ENCODE measurements around the gene FIGNL2.
"Not testable (repeated sequence)": the region's sequence is repeated elsewhere in the genome, so short reads cannot be mapped to it uniquely, and the experiment has no call there.

The FIGNL2 gene

DNA sequence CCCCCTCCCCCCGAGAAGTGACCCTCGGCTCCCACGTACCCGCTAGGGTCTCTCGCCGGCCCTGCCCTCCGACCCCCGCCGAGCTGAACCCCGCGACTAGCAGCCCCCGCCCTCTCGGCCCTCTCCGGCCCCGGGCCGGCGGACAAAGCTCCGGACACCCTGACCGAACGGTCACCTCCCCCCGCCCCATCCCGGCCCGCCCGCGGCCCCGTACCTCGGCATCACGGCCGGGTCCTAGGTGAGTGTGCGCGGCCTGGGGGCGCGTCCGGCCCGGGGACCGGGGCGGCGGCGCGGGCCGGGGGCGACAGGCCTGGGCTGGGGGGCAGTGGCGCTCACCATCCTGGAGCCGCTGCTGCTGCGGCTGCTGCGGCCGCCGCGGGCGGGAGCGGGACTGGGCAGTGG lies at the start of gene FIGNL2:
TSS of gene FIGNL2 (minus strand) at position 393 of the 402 bp plus-strand sequence. CDS start 26,305 bp downstream, outside the sequence.
- DNase-seq (ENCODE audit: low read depth, low spot score): no peak

GRCh38 chr12:51897181-51897580 lies 48.7 kb upstream of the FIGNL2 start:
- DNase-seq (ENCODE audit: low read depth, low spot score): no peak

DNA sequence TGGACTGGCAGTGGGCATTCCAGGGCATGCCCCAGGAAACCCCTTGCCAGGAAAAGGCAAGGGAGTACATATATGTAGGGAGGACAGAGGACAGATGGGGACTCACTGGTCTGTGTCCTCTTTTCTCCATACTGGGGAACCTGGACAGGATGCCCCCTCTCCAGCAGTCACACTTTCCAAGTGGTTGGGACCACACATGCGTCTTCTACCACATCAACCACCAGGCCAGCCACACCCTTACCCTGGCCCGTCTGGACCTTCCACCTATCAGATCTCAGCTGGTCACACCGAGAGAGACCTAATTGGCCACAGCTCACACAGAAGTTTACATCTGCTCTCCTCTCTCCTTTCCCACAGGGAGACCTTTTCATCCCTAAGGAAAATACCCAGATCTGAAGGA lies 47.7 kb upstream of the FIGNL2 start:
- DNase-seq (ENCODE audit: low read depth, low spot score): no peak

GRCh38 chr12:51895378-51896135 lies 47.0 kb upstream of the FIGNL2 start:
- DNase-seq (ENCODE audit: low read depth, low spot score): no peak

GRCh38 chr12:51893786-51894185 lies 45.3 kb upstream of the FIGNL2 start:
- DNase-seq (ENCODE audit: low read depth, low spot score): no peak

DNA sequence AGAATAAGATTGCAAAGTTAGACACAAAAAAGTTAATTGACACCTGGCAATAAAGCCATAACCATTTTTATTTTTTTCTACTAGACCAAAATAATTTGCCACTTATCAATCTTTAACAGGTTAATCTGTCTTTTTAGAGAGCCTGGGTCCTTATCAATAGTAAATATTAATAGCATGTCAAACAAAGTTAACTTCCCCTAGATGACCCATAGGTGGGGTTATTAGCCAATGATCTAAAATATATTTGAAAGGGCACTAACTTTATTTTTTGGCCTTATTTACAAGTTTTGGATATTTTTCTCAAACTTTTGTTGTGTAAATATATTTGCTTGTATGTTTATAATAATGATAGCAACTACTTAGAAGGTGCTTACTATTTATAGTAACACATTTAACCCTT lies 43.3 kb upstream of the FIGNL2 start:
- no peak for DNase-seq (ENCODE audit: low read depth, low spot score)

- no peak for DNase-seq (ENCODE audit: low read depth, low spot score)
Observed at GRCh38 chr12:51890511-51891171, 42.1 kb upstream of the FIGNL2 start.

DNA sequence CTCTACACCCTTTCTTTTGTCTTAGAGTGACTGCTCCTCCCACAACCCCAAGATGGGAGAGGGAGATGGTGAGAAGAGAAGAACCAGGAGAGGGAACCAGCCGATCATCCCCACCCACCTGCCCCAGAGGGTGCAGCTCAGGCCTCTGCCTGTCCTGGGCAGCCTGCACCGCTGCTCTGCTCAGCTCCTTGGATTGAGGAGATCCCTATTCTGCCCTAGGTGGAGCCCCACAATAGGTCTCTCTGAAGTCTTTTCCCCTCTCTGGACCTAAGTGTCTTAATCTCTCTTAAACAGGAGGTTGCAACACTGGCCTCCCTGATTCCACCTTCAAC lies 41.6 kb upstream of the FIGNL2 start:
- no peak for DNase-seq (ENCODE audit: low read depth, low spot score)

GRCh38 chr12:51889216-51890132 lies 41.0 kb upstream of the FIGNL2 start:
- no peak for DNase-seq (ENCODE audit: low read depth, low spot score)

GRCh38 chr12:51888316-51889215 lies 40.0 kb upstream of the FIGNL2 start:
- DNase-seq (ENCODE audit: low read depth, low spot score): no peak

DNA sequence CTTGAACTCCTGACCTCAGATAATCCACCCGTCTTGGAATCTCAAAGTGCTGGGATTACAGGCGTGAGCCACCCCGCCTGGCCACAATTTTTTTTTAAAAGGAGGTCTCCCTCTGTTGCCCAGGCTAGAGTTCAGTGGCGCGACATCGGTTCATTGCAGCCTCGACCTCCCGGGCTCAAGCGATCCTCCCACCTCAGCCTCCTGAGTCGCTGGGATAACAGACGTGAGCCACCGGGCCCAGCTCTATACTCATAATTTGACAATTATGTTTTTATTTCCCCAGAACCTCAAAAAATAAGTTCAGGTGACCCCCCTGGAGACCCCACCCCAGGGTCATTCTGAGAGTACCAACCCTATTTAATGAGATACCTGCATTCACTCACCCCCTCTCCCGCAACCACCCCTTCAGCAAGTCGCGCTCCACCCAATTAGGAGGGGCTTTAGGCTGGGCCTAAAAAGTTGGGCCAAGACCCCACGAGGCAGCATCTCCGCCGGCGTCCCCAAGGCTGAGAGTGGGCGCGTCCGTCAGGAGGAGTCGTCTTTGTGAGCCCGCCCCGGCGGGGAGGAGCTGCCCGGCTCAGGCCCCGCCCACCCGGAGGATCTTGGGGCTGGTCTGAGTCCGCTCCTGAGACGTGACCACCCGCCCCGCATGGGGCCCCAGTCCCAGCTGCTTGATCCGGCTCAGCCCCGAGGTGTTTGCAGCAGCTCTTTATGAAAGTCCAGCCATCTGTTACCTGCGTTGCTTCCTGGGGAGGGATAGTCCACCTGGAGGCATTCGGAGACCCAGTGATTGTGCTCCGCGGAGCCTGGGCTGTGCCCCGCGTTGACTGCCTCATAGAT lies 39.2 kb upstream of the FIGNL2 start, which contains the start of gene ANKRD33:
TSS of gene ANKRD33 (plus strand) at position 628 of the 840 bp plus-strand sequence. CDS start at position 712, 84 bp downstream.
- DNase-seq (ENCODE audit: low read depth, low spot score): no peak

DNA sequence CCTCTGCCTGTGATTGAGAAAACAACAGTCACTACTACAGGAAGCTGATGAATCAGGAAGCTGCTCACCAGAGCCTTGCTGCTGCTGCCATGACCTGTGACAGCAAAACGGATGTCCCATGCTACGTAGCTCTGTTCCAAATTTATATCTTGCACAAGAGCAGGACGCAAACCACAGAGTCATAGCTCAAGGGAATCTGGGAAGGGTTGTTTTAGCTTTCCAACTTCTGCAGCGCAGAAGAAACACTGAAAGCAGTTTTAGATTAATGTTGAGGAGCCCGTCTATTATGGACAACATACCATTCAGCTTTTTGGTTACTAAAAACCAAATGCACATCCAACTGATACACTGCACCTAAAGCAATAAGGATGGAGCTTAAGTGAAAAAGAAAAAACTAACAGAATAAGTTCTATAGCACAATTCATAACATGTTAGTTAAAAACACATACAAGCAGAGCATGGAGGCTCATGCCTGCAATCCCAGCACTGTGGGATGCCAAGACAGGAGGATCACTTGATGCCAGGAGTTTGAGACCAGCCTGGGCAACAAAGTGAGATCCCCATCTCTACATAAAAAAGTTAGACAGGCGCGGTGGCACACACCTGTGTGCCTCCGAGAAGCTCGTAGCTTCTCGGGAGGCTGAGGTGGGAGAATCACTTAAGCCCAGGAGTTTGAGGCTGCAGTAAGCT lies 37.6 kb upstream of the FIGNL2 start:
- DNase-seq (ENCODE audit: low read depth, low spot score): no peak

- DNase-seq (ENCODE audit: low read depth, low spot score): not testable (repeated sequence)
Observed at GRCh38 chr12:51885294-51886020, 36.9 kb upstream of the FIGNL2 start.

GRCh38 chr12:51884676-51885229 lies 36.2 kb upstream of the FIGNL2 start:
- DNase-seq (ENCODE audit: low read depth, low spot score): no peak

DNA sequence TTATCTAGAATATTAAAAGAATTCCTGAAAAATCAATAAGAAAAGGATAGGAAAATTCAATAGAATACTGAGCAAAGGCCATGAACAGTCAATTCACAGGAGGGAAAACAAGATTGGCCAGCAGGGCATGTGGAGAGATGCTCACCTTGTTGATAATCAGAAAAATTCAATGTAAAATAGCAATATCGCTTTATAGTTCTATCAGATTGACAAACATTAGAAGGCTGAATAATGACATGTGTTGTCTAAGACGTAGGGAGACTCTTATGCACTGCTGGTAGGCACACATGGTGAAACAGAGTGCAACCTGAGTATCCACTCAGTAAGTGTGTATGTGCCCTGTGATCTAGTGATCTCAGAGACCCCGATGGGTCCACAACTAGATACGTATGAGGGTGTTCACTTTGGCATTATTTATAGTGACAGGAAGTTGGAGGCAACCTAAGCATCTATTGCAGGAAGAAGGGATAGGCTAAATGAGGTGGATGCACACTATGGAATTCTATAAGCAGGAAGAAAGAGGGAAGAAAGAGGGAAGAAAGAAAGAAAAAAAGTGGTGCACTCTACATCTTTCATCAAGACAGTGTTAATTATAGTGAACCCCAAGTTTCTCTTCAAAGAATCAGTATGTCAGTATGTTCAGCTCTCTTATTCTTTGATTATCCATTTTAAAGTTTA lies 35.6 kb upstream of the FIGNL2 start:
- DNase-seq (ENCODE audit: low read depth, low spot score): no peak

- DNase-seq (ENCODE audit: low read depth, low spot score): no peak
Observed at GRCh38 chr12:51883295-51883694, 34.8 kb upstream of the FIGNL2 start.

DNA sequence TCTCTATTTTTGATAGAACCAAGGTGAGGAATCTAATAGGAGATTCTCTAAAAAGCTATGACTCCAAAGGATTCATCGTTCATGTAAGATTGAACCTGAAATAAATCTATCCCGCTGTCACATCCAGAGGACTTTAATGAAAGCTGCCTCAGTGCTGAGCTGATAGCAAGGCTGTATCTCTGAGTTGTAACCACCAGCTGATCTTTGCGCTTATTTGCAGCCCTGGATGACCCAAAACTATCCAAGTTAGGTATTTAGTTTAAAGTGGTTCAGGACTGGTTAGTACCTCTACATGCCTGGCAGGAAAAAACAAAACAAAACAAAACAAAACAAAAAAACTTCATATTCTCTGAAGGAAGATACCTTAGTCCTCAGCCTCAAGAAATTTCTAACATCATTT lies 30.6 kb upstream of the FIGNL2 start:
- DNase-seq (ENCODE audit: low read depth, low spot score): no peak

GRCh38 chr12:51874486-51874885 lies 26.0 kb upstream of the FIGNL2 start:
- no peak for DNase-seq (ENCODE audit: low read depth, low spot score)

Measured in iPS DF 19.7 (cell line).